Upper lobe of right lung (tissue), 1 donor: ENCODE results near the gene ZNF750. TPM values are rescaled to one million over a fixed set of nuclear protein-coding genes. Genes with fewer than 3 reads are reported as not detected.

Experiments
- ATAC-seq: fragments of 200-7000 bp; cut with Tn5 transposase; one replicate; pipeline ENCODE4 v1.9.1; 2020; ENCODE audit warnings: mild to moderate bottlenecking, moderate library complexity
- DNase-seq: peaks from one replicate; pipeline ENCODE4 v3.0.0-alpha.2; 2020
- H3K27ac ChIP-seq: fragments of 200-600 bp; one replicate; pipeline ENCODE4 v1.8.0; 2022
- H3K27me3 ChIP-seq: fragments of 200-600 bp; one replicate; pipeline ENCODE4 v1.8.0; 2022; ENCODE audit warnings: mild to moderate bottlenecking
- H3K36me3 ChIP-seq: fragments of 200-600 bp; one replicate; pipeline ENCODE4 v1.8.0; 2022
- H3K4me1 ChIP-seq: fragments of 200-600 bp; one replicate; pipeline ENCODE4 v1.8.0; 2022
- H3K4me3 ChIP-seq: fragments of 200-600 bp; one replicate; pipeline ENCODE4 v1.8.0; 2022; ENCODE audit warnings: mild to moderate bottlenecking
- H3K9me3 ChIP-seq: fragments of 200-600 bp; one replicate; pipeline ENCODE4 v1.8.0; 2022
- CTCF ChIP-seq: fragments of 200-600 bp; IDR thresholded peaks from one replicate; pipeline ENCODE4 v1.8.0; 2022; ENCODE audit warnings: antibody characterized with exemption
- intact Hi-C: fragments of 100-400 bp; cut with DNase I; formaldehyde crosslinking; loops from one replicate; pipeline ENCODE4 v1.11.0; 2022
- total RNA-seq: library from RNA; stranded (reverse); fragmentation: NEBNext Ultra II Directional; extraction: Animal tissue kit (Norgen Biotek cat#: 25700); gene quantifications from one replicate; pipeline ENCODE4 v1.2.1, GENCODE V29; 2021
- donor health status: DM: no; HTN: yes; CAD: no; lungs with severe emphysema.

The ZNF750 gene
- total RNA-seq, 1 donor from 2014 or later: 5.6 TPM

- Histone ChIP-seq H3K9me3 (no peaks in the 10 kb centered on the region), H3K36me3 (no peaks in the 10 kb centered on the region), H3K27ac (no peak overlapping the region), H3K4me3 (no peak overlapping the region), H3K27me3 (no peaks in the 10 kb centered on the region), H3K4me1 (peaks cover 1% of the 10 kb centered on the region)
- intact Hi-C loops: no loop called here
- ATAC-seq: no peak
- no peak for TF ChIP-seq CTCF
- no peak for DNase-seq
Measured at GRCh38 chr17:82790391-82790790, 49.4 kb downstream of the ZNF750 start.

- Histone ChIP-seq H3K4me3 (no peak overlapping the region), H3K27me3 (no peaks in the 10 kb centered on the region), H3K4me1 (no peaks in the 10 kb centered on the region), H3K9me3 (no peaks in the 10 kb centered on the region), H3K36me3 (no peaks in the 10 kb centered on the region), H3K27ac (no peak overlapping the region)
- TF ChIP-seq CTCF: no peak
- intact Hi-C loops: loop anchor here (10.0 kb wide), 1 partner anchor 125 kb away; no protein-coding TSS in a partner anchor
- DNase-seq (no peak), ATAC-seq (no peak)
Measured at GRCh38 chr17:82789806-82790205, 50.0 kb downstream of the ZNF750 start.

- no peak for ATAC-seq
- Histone ChIP-seq H3K36me3 (peaks cover 2% of the 10 kb centered on the region), H3K9me3 (no peaks in the 10 kb centered on the region), H3K4me3 (no peak overlapping the region), H3K27me3 (no peaks in the 10 kb centered on the region), H3K27ac (no peak overlapping the region), H3K4me1 (no peaks in the 10 kb centered on the region)
- intact Hi-C loops: loop anchor here (10.0 kb wide), 1 partner anchor 126 kb away; no protein-coding TSS in a partner anchor
- no peak for TF ChIP-seq CTCF
- no peak for DNase-seq
Measured at GRCh38 chr17:82789051-82789592, 50.7 kb downstream of the ZNF750 start.

- H3K4me3 ChIP-seq: no peak overlapping the region
- no peaks in the 10 kb centered on the region for H3K9me3 ChIP-seq
- H3K36me3 ChIP-seq: peaks cover 10% of the 10 kb centered on the region
- no peak for DNase-seq
- no peak for TF ChIP-seq CTCF
- no peaks in the 10 kb centered on the region for H3K27me3 ChIP-seq
- H3K27ac ChIP-seq: no peak overlapping the region
- intact Hi-C loops: loop anchor here (10.0 kb wide), 1 partner anchor 126 kb away; no protein-coding TSS in a partner anchor
- no peaks in the 10 kb centered on the region for H3K4me1 ChIP-seq
- ATAC-seq: no peak
Measured at GRCh38 chr17:82788206-82789001, 51.4 kb downstream of the ZNF750 start.

- no peak for ATAC-seq
Measured at GRCh38 chr17:82787081-82787848, 52.6 kb downstream of the ZNF750 start.

More at GRCh38 chr17:82787081-82787848, 52.6 kb downstream of the ZNF750 start:
- Histone ChIP-seq H3K9me3 (no peaks in the 10 kb centered on the region), H3K27ac (no peak overlapping the region), H3K27me3 (no peaks in the 10 kb centered on the region), H3K4me3 (no peak overlapping the region), H3K36me3 (peaks cover 12% of the 10 kb centered on the region), H3K4me1 (peaks cover 2% of the 10 kb centered on the region)
- TF ChIP-seq CTCF: no peak
- DNase-seq: no peak
- intact Hi-C loops: loop anchor here (10.0 kb wide), 1 partner anchor 128 kb away; no protein-coding TSS in a partner anchor
